ENCODE measurements around the gene KLHDC7B.

DNA sequence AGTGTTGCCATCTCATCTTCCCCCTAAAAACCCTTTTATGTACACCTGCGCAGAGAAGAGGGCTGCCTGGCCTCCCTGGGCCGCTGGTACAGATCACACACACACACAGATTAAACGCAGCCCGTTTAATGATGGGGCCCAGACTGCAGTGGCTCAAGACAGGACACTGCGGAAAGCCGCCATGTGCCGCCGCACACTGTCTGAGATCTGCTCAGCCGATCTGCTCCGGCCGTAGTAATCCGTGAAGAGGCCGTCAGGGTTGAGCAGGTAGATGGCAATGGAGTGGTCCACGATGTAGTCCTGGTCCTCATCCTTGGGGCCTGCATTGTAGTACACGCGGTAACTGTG lies 22.3 kb upstream of the KLHDC7B start:
- TF ChIP-seq ZNF274 (IDR thresholded peaks at IDR 0.05; ENCODE audit: low read depth, low read length) (no peak), SUZ12 (IDR thresholded peaks at IDR 0.05; ENCODE audit: extremely low read depth, insufficient read depth, insufficient read length) (no peak)
